Measurements from ENCODE around the gene CTNNBL1.

The CTNNBL1 gene

GRCh38 chr20:37903317-37904007 lies 209.6 kb downstream of the CTNNBL1 start:
- no peak for DNase-seq

- DNase-seq = no peak
Measured at GRCh38 chr20:37904008-37904642, 210.3 kb downstream of the CTNNBL1 start.

GRCh38 chr20:37904845-37905373 lies 211.1 kb downstream of the CTNNBL1 start:
- no peak for DNase-seq

- no peak for DNase-seq
Measured at GRCh38 chr20:37905671-37906613, 212.1 kb downstream of the CTNNBL1 start.

- no peak for DNase-seq
Measured at GRCh38 chr20:37907330-37907676, 213.5 kb downstream of the CTNNBL1 start.

- no peak for DNase-seq
Measured at GRCh38 chr20:37907677-37908401, 214.0 kb downstream of the CTNNBL1 start.

GRCh38 chr20:37911261-37911660 lies 217.4 kb downstream of the CTNNBL1 start:
- DNase-seq = no peak

GRCh38 chr20:37911838-37912281 lies 218.0 kb downstream of the CTNNBL1 start:
- DNase-seq = no peak

GRCh38 chr20:37912874-37913273 lies 219.0 kb downstream of the CTNNBL1 start:
- DNase-seq = no peak

GRCh38 chr20:37913567-37914366 lies 219.9 kb downstream of the CTNNBL1 start:
- no peak for DNase-seq

- DNase-seq = no peak
Measured at GRCh38 chr20:37914367-37914671, 220.5 kb downstream of the CTNNBL1 start.

GRCh38 chr20:37914672-37915433 lies 221.0 kb downstream of the CTNNBL1 start:
- DNase-seq = no peak

GRCh38 chr20:37915434-37915787 lies 221.6 kb downstream of the CTNNBL1 start:
- no peak for DNase-seq

- DNase-seq = no peak
Measured at GRCh38 chr20:37915800-37916570, 222.2 kb downstream of the CTNNBL1 start.

GRCh38 chr20:37917461-37917860 lies 223.6 kb downstream of the CTNNBL1 start:
- no peak for DNase-seq

- DNase-seq = no peak
Measured at GRCh38 chr20:37918035-37918434, 224.2 kb downstream of the CTNNBL1 start.

- DNase-seq = no peak
Measured at GRCh38 chr20:37919389-37920040, 225.7 kb downstream of the CTNNBL1 start.

- DNase-seq = no peak
Measured at GRCh38 chr20:37920270-37920669, 226.4 kb downstream of the CTNNBL1 start.

- no peak for DNase-seq
Measured at GRCh38 chr20:37920679-37921322, 227.0 kb downstream of the CTNNBL1 start.
